ENCODE measurements around the gene PCBP4.

- no peak for TF ChIP-seq CTCF (IDR thresholded peaks at IDR 0.05)
- TF ChIP-seq POLR2A (IDR thresholded peaks at IDR 0.05), result no peak
- TF ChIP-seq EP300 (IDR thresholded peaks at IDR 0.05), result no peak
Measured at GRCh38 chr3:51966486-51966885, 768 bp downstream of the PCBP4 start.
